HFFc6 (cell line): ENCODE results near the gene NCS1. TPM values are rescaled to one million over a fixed set of nuclear protein-coding genes. Genes with fewer than 3 reads are reported as not detected.

ENCODE experiments used
- DNase-seq: peaks from one replicate; pipeline ENCODE4 v3.0.0-alpha.2; 2018
- H3K27ac Mint-ChIP-seq: 2 replicates; pipeline ENCODE4 v1.8.0; 2020; ENCODE audit warnings: mild to moderate bottlenecking, mixed read lengths
- H3K27me3 Mint-ChIP-seq: 2 replicates; pipeline ENCODE4 v1.8.0; 2021; ENCODE audit warnings: mild to moderate bottlenecking, moderate library complexity, mixed read lengths; ENCODE audit not compliant: insufficient read depth
- H3K36me3 Mint-ChIP-seq: 2 replicates; pipeline ENCODE4 v1.8.0; 2021; ENCODE audit warnings: low read depth, mixed read lengths
- H3K4me1 Mint-ChIP-seq: 2 replicates; pipeline ENCODE4 v1.8.0; 2020; ENCODE audit warnings: low read depth, mixed read lengths
- H3K4me3 Mint-ChIP-seq: 2 replicates; pipeline ENCODE4 v1.8.0; 2020; ENCODE audit warnings: mild to moderate bottlenecking, moderate library complexity, mixed read lengths
- H3K9me3 Mint-ChIP-seq: 2 replicates; pipeline ENCODE4 v1.8.0; 2020; ENCODE audit warnings: mild to moderate bottlenecking, mixed read lengths
- total RNA-seq, 6 experiments: library from RNA; stranded (reverse); fragmentation: NEBNext Ultra II Directional; extraction: Animal tissue kit (Norgen Biotek cat#: 25700); gene quantifications; 2 replicates in 1 of 6; 3 replicates in 5 of 6; pipeline ENCODE4 v1.2.3, GENCODE V29; 2021
- TF ChIP-seq, protein P1 (sequence below): fragments of 200-600 bp; sonication (generic); IDR thresholded peaks from 2 replicates; pipeline ENCODE4 v1.5.0; 2021; ENCODE audit warnings: antibody characterized with exemption, mild to moderate bottlenecking

Gene NCS1
- total RNA-seq, 6 experiments from 2014 or later, result 96.5 to 108 (median 104) TPM

DNA sequence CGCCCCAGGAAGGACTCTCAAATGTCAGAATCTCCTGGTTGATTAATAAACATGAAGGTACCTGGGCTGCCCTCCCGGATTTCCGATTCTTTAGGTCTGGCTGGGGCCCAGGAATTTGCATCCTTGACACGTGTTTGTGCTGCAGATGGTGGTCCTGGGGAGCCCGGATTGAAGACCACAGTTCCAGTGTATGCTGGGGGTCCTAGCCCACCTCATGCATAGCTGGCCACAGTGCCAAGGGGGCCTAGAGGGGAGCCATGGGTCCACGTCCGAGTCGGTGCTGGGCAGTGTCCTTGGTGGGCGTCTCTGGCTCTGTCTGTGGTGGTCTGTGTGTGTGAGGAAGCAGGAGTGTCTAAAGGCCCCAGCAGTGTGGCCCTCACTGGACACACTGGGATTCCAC, 3.2 kb downstream of the NCS1 start:
- H3K27me3 Mint-ChIP-seq, result peaks cover under 1% of the 10 kb centered on the region; the same call in 1 of the 2 replicates
- DNase-seq, result no peak
- H3K4me1 Mint-ChIP-seq, result peaks cover 34% of the 10 kb centered on the region
- TF ChIP-seq, protein P1, sequence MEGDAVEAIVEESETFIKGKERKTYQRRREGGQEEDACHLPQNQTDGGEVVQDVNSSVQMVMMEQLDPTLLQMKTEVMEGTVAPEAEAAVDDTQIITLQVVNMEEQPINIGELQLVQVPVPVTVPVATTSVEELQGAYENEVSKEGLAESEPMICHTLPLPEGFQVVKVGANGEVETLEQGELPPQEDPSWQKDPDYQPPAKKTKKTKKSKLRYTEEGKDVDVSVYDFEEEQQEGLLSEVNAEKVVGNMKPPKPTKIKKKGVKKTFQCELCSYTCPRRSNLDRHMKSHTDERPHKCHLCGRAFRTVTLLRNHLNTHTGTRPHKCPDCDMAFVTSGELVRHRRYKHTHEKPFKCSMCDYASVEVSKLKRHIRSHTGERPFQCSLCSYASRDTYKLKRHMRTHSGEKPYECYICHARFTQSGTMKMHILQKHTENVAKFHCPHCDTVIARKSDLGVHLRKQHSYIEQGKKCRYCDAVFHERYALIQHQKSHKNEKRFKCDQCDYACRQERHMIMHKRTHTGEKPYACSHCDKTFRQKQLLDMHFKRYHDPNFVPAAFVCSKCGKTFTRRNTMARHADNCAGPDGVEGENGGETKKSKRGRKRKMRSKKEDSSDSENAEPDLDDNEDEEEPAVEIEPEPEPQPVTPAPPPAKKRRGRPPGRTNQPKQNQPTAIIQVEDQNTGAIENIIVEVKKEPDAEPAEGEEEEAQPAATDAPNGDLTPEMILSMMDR, result no peak
- H3K27ac Mint-ChIP-seq, result no peak overlapping the region
- no peaks in the 10 kb centered on the region for H3K9me3 Mint-ChIP-seq
- H3K4me3 Mint-ChIP-seq, result no peak overlapping the region
- peaks cover 8% of the 10 kb centered on the region; the same call in 1 of the 2 replicates for H3K36me3 Mint-ChIP-seq

DNA sequence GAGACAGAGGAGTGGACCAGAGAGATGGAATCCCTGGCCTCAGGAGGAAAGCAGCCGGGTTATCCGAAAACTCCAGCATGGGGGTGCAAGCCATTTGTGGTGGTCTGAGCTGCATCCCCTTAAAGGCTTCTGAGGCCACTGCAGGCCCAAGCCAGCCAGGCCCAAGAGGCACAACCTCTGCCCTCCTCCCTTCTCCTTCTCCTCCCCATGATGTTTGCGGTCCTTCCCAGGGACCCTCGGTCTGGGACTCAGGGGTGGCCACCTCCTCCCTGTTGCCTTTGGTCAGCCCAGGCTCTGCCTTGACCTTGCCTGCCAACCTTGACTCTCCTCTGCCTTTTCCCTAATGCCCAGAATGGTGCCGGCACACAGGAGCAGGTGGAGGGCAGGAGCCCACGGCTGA, 4.6 kb downstream of the NCS1 start:
- TF ChIP-seq, protein P1, result no peak
- H3K27me3 Mint-ChIP-seq, result no peaks in the 10 kb centered on the region; the same call in 1 of the 2 replicates
- H3K9me3 Mint-ChIP-seq, result no peaks in the 10 kb centered on the region
- H3K36me3 Mint-ChIP-seq, result peaks cover 15% of the 10 kb centered on the region; the same call in 1 of the 2 replicates
- no peak overlapping the region for H3K27ac Mint-ChIP-seq
- DNase-seq, result no peak
- no peak overlapping the region for H3K4me3 Mint-ChIP-seq
- H3K4me1 Mint-ChIP-seq, result peaks cover 28% of the 10 kb centered on the region

DNA sequence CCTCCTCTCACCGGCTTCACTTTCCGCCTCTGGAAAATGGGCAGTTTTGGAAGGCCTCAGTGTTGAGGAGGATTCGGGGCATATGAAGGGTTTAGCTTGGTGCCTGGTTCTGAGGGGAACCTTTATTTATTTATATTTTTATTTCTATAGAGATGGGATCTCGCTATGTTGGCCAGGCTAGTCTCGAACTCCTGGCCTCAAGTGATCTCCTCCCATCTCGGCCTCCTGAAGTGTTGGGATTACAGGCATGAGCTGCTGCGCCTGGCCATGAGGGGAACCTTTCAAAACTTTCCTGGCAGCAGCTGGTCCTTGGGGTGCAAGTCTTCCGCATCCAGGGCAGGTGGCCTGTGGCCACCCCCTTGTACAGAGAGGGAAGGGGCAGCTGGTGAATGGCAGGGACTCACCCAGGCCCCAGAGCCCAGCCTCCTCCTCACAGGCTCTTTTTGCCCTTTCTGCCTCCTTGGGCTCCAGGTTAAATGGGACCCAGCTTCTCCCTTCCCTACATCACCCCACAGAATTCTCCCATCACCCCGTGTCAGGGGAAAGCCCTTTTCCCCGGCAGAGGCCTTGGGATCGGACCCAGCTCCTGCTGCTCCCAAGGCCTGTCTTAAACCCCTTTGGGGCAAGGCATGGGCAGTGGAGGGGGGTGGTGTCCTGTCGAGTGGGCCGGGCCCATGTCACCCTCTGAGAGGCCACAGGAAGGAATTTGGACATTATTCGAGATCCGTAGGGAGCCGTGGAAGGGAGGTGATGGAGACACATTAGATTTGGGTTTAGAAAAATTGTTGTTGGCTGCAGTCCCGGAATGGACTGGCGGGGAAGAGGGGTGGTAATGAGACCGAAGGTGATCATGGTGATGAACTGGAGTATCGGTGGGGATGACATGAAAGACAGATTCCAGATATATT, 5.9 kb downstream of the NCS1 start:
- Mint-ChIP-seq H3K9me3 (no peaks in the 10 kb centered on the region), H3K27ac (no peak overlapping the region), H3K4me1 (peaks cover 33% of the 10 kb centered on the region), H3K4me3 (no peak overlapping the region), H3K36me3 (peaks cover 15% of the 10 kb centered on the region; the same call in 1 of the 2 replicates), H3K27me3 (no peaks in the 10 kb centered on the region; the same call in 1 of the 2 replicates)
- DNase-seq, result no peak
- TF ChIP-seq, protein P1, result no peak

DNA sequence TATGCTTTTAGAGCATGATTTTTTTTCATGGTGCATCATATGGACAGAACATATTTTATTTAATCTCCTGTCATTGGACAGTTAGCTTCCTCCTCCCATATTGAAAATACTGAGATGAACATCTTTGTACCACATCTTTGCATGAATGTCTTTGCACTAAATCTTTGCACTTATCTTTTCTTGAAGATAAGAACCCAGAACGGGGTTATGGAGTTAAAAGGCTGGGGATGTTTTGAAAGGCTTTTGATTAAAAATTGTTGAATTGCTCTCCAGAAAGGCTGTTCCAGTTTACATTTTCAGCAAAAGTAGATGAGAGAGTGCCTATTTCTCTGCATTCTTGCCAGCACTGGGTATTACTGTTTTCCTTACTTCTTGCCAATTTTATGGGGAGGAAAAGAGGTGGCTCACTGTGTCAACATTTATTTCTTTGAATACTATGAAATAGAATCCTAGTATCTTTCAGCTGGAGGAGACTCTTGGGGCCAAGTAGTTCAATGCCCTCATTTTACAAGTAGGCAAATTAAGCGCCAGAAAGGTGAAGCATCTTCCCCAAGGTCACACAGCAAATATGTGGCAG, 7.2 kb downstream of the NCS1 start:
- Mint-ChIP-seq H3K4me3 (no peak overlapping the region), H3K9me3 (no peaks in the 10 kb centered on the region), H3K27ac (0 out of 2 replicates have a peak overlapping the region, but pooled peaks have one; percentile 7), H3K27me3 (no peaks in the 10 kb centered on the region; the same call in 1 of the 2 replicates), H3K36me3 (peaks cover 11% of the 10 kb centered on the region; the same call in 1 of the 2 replicates), H3K4me1 (peaks cover 37% of the 10 kb centered on the region)
- TF ChIP-seq, protein P1, result no peak
- DNase-seq, result no peak

DNA sequence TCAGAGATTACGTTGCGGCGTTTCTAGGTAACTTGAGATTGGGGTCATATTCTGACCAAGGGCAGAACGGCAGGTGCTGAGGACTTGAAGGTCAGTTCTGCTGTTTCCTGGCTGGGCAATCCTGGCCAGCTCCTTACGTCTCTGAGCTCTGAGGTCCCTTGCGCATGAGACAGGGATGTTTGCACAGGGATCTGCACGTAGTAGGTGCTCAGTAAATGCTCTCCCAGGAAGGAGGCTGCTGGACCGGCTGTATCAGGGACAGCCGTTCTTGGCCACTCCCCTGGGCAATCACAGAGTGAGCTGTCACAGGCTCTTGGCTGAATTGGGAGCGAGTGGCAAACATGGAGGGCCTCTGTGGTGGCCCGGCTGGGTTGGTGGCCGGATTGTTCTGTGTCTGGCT, 8.3 kb downstream of the NCS1 start:
- H3K9me3 Mint-ChIP-seq, result no peaks in the 10 kb centered on the region
- H3K4me3 Mint-ChIP-seq, result no peak overlapping the region
- 0 out of 2 replicates have a peak, but pooled peaks cover 6% of the 10 kb centered on the region for H3K36me3 Mint-ChIP-seq
- H3K27ac Mint-ChIP-seq, result no peak overlapping the region
- H3K27me3 Mint-ChIP-seq, result no peaks in the 10 kb centered on the region; the same call in 1 of the 2 replicates
- TF ChIP-seq, protein P1, result no peak
- H3K4me1 Mint-ChIP-seq, result peaks cover 38% of the 10 kb centered on the region
- DNase-seq, result no peak
